Lung (tissue), 12 donors: ENCODE results near the gene SLC12A6. TPM values are rescaled to one million over a fixed set of nuclear protein-coding genes. Genes with fewer than 3 reads are reported as not detected.

Experiments used
- ATAC-seq: fragments of 200-7000 bp; cut with Tn5 transposase; one replicate; pipeline ENCODE4 v1.9.1; 2020; ENCODE audit warnings: moderate number of reproducible peaks; ENCODE audit not compliant: insufficient read depth, low FRiP score
- DNase-seq, 3 donors: peaks; one replicate each; pipeline ENCODE4 v3.0.0-alpha.2; 2013 to 2017
- H3K27ac ChIP-seq, 2 donors: one replicate each; pipeline ENCODE4 v1.5.1; 2013; ENCODE audit warnings: mild to moderate bottlenecking in 2 of 2, moderate library complexity in 2 of 2, control low read depth in 1 of 2, inconsistent platforms in 1 of 2, low read depth in 1 of 2, low read length in 1 of 2
- H3K27me3 ChIP-seq, 3 donors: one replicate each; pipeline ENCODE4 v1.5.1; 2013; ENCODE audit warnings: low read length in 2 of 3; ENCODE audit not compliant: control insufficient read depth in 3 of 3, insufficient read depth in 3 of 3
- H3K36me3 ChIP-seq, 4 donors: one replicate each; pipeline ENCODE4 v1.5.1; 2013; ENCODE audit warnings: low read length in 4 of 4, mild to moderate bottlenecking in 1 of 4, moderate library complexity in 1 of 4; ENCODE audit not compliant: control insufficient read depth in 4 of 4, insufficient read depth in 4 of 4
- H3K4me1 ChIP-seq, 5 donors: one replicate each; pipeline ENCODE4 v1.5.1; 2013; ENCODE audit warnings: low read length in 5 of 5, mild to moderate bottlenecking in 2 of 5, moderate library complexity in 1 of 5; ENCODE audit not compliant: control insufficient read depth in 5 of 5, insufficient read depth in 5 of 5
- H3K4me3 ChIP-seq: one replicate; pipeline ENCODE4 v1.5.1; 2013; ENCODE audit warnings: mild to moderate bottlenecking, control low read depth, moderate library complexity
- H3K9ac ChIP-seq, 2 donors: one replicate each; pipeline ENCODE4 v1.5.1; 2013; ENCODE audit warnings: low read length in 2 of 2, control low read depth in 1 of 2; ENCODE audit not compliant: insufficient read depth in 1 of 2
- H3K9me3 ChIP-seq, 4 donors: one replicate each; pipeline ENCODE4 v1.5.1; 2013; ENCODE audit warnings: low read length in 3 of 4, mild to moderate bottlenecking in 1 of 4, moderate library complexity in 1 of 4; ENCODE audit not compliant: control insufficient read depth in 4 of 4, insufficient read depth in 3 of 4
- CTCF ChIP-seq: IDR thresholded peaks from 2 replicates; pipeline ENCODE4 v1.5.1; 2012; ENCODE audit warnings: mild to moderate bottlenecking; ENCODE audit errors: control extremely low read depth, extremely low read depth
- WGBS, 2 donors: extraction: QIAGEN DNeasy Blood & Tissue Kit; methylation state at CpG; one replicate each; pipeline ENCODE4 v1.1.7; 2013; 5-methylcytosine and 5-hydroxymethylcytosine counted together
- polyA plus RNA-seq, 2 donors: library from polyadenylated mRNA; stranded (reverse); fragments of 200-250 nt; gene quantifications; one replicate each; pipeline ENCODE4 v1.2.1, GENCODE V29; 2013
- total RNA-seq, 2 donors: library from RNA; depleted of rRNA in 1 of 2; stranded (reverse); fragments of >200 nt in 1 of 2; gene quantifications; one replicate each; pipeline ENCODE4 v1.2.1, GENCODE V29; 2014 to 2021
- donor health status: control.
- donor health status: control.
- donor health status: Bipolar disorder and iron deficiency.
- donor health status: healthy.
- donor health status: DM: yes; HTN: yes; CAD: no.

The SLC12A6 gene
- total and polyA plus RNA-seq, 4 donors, result 7.6 to 58.4 (median 27.7) TPM

DNA sequence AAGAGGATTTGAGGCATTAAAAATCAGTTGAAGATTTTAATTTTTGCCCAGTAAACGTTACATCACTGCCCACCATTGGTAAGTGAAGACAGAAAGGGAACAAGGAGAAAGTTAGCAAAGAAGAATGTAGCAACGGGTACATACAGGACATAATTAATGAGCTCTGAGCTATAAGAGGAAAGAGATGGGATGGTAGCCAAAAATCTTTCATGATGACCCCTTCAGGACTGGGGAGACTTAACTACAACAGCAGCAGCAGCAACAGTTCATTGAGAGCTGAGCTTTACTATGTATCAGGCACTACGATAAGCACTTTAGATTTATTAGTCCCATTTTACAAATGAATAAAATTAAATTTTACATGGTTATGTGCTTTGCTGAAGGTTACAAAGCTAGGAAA lies 94.4 kb downstream of the SLC12A6 start:
- 69 to 71% methylated on average over 3 of the region's 3 CpGs for WGBS, 2 donors
- no peaks in the 10 kb centered on the region for H3K9me3 ChIP-seq
- no peak overlapping the region for H3K9ac ChIP-seq
- TF ChIP-seq CTCF, result no peak
- no peaks in the 10 kb centered on the region for H3K4me1 ChIP-seq
- H3K36me3 ChIP-seq, result peaks cover 0 to 25% (median 21%) of the 10 kb centered on the region in 4 donors
- H3K27ac ChIP-seq, result no peak overlapping the region
- no peak overlapping the region for H3K4me3 ChIP-seq
- DNase-seq (no peak), ATAC-seq (no peak)
- H3K27me3 ChIP-seq, result no peaks in the 10 kb centered on the region

GRCh38 chr15:34242331-34242710 lies 95.3 kb downstream of the SLC12A6 start:
- TF ChIP-seq CTCF, result no peak
- WGBS, 2 donors, result 90 to 95% methylated on average over 4 of the region's 4 CpGs

DNA sequence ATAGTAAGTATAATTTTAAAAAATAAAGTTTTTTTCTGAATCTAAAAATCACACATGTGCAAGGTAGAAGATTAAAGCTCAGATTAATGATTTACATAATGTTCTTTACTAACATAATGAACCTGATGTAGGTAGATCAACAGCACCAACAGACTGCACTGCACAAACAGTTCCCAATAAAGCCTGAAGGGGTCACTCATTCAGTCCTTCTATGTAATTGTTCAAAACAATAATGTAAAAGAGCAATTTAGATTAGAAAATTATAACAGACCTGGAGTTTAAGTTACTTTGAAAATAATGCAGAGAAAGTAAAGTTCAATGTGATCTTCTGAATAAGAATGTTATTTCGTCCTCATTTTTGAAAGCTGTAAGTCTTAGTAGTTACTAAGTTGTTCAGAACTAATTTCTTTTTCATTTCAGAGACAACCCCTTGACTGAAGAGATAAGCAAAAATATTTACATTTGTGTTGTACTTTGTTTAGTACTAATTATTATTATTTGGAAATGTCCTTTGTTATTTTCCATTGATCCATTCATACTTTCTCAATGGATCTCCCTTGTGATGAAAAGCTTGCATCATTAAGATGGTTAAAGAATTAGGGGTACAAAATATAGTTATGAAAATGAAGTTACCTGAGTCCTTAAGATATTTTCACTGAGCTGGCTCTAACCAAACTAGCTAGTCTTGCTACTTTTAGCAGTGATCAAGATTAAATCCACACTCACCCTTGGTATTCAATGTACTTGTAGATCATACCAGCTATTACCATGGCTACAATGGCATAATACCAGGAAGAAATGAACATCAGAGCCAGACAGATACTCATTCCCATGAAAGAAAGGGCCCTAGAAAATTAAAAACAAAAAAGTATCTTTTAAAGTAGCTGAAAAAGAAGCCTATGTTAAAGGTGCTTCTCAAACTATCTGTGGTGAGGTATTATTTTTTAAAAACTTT lies 95.9 kb downstream of the SLC12A6 start:
- H3K9ac ChIP-seq, result no peak overlapping the region

More at GRCh38 chr15:34242331-34242710, 95.3 kb downstream of the SLC12A6 start:
- Histone ChIP-seq H3K4me3 (no peak overlapping the region), H3K9me3 (no peaks in the 10 kb centered on the region), H3K27ac (no peak overlapping the region), H3K36me3 (peaks cover 0 to 29% (median 23%) of the 10 kb centered on the region in 4 donors), H3K4me1 (no peaks in the 10 kb centered on the region), H3K27me3 (no peaks in the 10 kb centered on the region), H3K9ac (no peak overlapping the region)
- ATAC-seq (no peak), DNase-seq (no peak)

More for the DNA sequence above, 95.9 kb downstream of the SLC12A6 start:
- TF ChIP-seq CTCF, result peak; percentile 57
- Histone ChIP-seq H3K4me1 (no peaks in the 10 kb centered on the region), H3K27ac (no peak overlapping the region), H3K36me3 (peaks cover 0 to 32% (median 24%) of the 10 kb centered on the region in 4 donors), H3K4me3 (no peak overlapping the region), H3K9me3 (no peaks in the 10 kb centered on the region), H3K27me3 (no peaks in the 10 kb centered on the region)
- 60 to 71% methylated on average over 1 of the region's 1 CpG for WGBS, 2 donors
- ATAC-seq (no peak), DNase-seq (peak in 2 of 3 donors; percentile 30 to 40)
